GM18511 (cell line): ENCODE data around the gene NODAL.

Source experiments
- ATAC-seq: cut with Tn5 transposase; IDR thresholded peaks from one replicate; pipeline ENCODE4 v1.9.1; 2021; ENCODE audit warnings: mild to moderate bottlenecking, moderate library complexity; ENCODE audit not compliant: unreplicated experiment

NODAL gene

DNA sequence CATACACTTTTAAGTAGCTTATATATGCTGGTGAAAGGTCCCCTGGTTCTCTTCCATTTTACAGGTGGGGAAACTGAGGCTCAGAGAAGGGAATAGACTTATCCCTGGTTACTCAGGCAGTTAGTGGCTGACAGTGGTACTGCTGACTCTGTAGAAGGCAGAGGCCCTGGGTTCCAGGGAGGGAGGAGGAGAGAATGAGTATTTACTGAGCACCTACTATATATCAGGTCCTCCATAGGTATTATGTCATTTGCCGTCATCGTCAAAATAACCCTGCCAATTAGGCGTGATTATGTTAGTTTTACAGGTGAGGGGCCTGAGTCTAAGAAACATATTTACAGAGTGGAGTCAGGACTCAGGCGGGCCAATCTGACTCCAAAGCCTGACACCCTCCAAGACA lies 23.8 kb upstream of the NODAL start:
- ATAC-seq: no peak

DNA sequence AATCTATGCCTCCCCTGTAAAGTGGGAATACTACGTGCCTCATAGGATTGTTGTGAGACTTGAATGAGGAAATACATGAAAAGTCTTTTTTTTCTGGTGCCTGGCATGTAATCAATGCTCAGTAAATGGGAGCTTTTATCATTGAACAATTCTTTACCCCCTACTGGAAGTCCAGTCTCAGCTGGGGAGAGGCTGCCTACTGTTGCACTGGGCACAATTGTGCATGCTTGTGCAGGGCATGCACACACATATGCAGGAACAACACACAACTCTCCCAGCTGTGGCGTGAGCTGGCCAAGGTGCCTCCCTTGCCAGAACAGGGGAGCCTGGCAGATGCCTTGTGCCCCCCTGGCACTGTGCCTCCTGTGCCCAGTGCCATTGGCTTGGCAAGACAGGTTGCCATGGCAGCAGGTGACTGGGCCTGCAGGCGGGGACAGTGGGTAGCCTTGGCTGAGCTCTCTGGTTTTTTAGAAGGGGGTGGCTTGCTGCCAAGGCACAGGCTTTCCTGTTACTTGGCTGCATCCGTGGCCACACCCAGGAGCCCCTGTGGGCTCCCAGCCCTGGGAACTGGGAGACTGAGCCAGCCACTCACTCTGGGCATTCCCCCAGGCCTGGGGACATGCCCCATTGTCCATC lies 21.0 kb upstream of the NODAL start:
- ATAC-seq: no peak

DNA sequence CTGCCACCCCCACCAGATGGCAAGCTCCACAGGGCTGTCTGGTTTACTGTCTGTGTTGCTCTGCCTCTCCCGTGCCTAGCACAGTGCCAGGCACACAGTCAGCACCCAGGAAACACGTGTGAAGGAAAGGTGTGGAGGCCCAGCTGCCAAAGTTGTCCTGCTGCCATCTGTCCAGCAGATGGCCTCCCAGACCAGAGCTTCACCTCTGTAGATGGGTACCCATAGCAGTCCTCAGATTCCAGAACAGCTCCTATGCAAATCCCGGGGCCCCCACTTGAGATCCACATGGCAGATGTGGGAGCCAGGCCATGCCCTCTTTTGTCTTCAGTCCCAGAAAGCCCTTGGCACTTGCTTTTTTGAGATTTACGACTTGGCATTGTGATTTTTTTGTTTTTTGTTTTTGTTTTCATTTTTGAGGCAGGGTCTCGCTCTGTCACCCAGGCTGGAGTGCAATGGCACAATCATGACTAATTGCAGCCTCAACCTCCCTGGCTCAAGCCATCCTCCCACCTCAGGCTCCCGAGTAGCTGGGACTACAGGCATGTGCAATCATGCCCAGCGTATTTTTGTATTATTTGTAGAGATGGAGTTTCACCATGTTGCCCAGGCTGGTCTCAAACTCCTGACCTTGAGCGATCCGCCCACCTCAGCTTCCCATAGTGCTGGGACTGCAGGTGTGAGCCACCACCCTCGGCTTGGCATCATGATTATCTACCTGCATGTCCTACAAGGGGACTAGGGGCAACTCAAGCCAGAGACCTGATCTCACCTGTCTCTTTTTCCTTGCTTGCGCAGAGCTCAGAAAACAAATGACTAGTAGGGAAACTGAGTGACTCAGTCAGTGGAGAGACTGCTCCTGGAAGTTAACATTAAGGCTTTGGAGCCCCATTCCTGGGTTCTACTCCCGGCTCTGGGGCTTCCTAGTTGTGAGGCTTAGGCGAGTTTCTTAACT lies 20.2 kb upstream of the NODAL start:
- no peak for ATAC-seq

- ATAC-seq: no peak
Measured at GRCh38 chr10:70459774-70460490, 18.5 kb upstream of the NODAL start.

GRCh38 chr10:70459061-70459773 lies 17.7 kb upstream of the NODAL start:
- ATAC-seq: no peak

DNA sequence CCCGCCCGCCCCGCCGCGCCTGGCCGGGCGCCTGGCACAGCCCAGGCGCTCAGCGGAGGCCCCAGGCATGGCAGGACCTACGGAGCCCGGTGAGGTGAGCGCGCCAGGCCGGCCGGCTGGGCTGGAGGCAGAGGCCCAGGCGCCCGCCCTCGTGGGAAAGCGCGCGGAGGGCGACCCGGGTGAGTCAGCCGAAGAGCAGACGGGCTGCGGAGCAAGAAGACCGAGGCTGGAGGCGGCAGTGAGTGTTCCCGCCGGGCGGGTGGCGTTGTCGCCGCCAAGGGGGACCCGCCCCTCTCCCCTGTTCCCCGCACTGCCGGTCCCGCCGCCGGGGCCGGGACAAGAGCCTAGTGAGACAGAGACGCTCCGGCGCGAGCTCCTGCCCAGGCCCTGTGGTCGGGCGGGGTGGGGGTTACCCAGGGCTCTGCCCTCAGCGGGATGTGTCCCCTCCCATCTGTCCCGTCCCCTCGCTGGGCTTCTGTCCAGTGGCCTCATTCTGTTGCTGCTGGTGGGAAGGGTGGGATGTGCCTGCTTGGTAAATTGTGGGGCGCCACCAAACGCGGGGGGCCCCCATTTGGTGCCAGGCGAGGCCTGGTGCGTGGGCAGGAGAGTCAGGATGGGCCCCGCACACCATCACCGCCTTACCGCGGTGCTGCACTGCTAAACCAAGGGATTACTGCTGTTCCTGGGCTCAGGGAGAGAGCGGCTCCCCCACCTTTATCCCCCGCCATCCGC lies 17.0 kb upstream of the NODAL start:
- ATAC-seq: no peak

DNA sequence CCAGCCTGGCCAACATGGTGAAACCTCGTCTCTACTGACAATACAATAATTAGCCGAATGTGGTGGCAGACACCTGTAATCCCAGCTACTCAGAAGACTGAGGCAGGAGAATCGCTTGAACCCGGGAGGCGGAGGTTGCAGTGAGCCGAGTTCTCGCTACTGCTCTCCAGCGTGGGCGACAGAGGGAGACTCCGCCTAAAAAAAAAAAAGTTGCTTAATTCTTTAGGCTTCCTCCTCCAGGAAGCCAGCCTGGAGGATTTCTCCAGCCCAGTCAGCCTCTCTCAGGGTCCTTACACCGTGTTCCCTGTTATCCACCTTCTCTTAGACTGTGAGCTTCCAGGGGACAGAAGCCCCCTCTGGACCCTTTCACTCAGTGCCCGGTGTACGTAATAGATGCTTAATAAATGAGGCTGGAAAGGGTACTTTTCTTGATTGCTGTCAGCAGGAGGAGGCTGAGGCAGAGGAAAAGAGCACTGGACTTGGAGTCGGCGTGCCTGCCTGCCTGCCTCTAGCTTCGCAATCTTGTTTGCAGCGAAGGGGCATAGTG lies 16.4 kb upstream of the NODAL start:
- no peak for ATAC-seq

GRCh38 chr10:70456164-70456563 lies 14.7 kb upstream of the NODAL start:
- no peak for ATAC-seq

- no peak for ATAC-seq
Measured at GRCh38 chr10:70455213-70455630, 13.7 kb upstream of the NODAL start.

GRCh38 chr10:70448236-70448635 lies 6.8 kb upstream of the NODAL start:
- ATAC-seq: no peak

- ATAC-seq: no peak
Measured at GRCh38 chr10:70445718-70446657, 4.5 kb upstream of the NODAL start.

DNA sequence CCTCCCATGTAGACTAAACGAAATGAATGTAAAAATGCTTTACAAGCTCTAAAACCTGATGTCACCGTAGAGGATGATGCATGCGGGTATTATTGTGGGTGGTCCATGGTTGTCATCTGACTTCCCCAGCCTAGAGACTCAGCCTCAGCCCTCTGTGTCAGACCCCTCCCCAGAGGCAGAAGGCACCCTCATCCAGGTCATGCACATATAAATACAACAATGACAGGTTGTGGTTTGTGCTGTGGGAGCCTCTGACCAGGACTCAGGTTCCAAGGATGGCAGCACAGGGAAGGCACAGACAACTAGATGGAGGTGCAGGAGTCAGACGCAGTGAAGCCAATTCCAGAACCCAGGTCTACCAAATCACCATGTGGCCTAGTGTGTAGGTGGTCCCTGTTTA lies 3.3 kb upstream of the NODAL start:
- no peak for ATAC-seq

- ATAC-seq: no peak
Measured at GRCh38 chr10:70442332-70442988, 979 bp upstream of the NODAL start.

- no peak for ATAC-seq
Measured at GRCh38 chr10:70441895-70442309, 421 bp upstream of the NODAL start.

DNA sequence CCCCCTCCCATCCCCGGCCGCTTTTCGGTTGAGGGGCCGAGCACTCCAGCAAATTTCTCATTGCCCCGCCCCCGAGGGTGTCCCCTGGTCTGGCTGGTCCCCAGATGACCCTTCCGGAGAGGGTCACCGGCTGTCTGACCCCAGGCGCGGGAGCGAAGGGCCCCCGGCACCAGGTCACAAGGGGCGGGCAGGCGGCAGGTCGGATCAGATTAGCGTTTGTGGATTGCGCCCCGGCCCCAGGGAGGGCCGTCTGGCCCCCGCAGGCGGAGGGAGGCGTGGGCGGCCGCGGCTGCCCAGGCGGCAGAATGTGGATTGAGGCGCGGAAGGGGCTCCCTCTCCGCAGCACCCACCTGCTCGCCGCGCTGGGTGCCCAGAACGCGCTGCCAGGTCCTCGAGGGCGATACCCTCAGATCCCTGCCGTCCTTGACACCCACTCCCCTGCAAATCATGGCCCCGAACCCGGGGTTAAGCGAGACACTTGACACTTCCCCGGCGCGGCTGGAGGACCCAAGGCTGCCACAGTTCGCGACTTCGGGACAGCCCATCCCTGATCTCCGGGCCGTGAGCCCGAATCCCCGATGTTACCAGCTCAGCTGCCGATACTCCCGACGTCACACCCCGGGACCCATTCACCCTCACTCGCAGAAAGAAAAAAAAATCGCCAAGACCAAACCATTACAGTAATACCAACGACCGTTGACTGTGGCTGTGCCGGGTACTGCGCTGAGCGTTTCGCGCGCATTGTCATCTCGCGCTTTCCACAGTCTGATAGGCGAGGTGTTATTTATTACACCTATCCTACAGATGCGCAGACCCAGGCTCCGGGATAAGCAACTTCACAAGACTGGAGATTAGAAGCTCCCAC lies 953 bp downstream of the NODAL start:
- ATAC-seq: no peak

DNA sequence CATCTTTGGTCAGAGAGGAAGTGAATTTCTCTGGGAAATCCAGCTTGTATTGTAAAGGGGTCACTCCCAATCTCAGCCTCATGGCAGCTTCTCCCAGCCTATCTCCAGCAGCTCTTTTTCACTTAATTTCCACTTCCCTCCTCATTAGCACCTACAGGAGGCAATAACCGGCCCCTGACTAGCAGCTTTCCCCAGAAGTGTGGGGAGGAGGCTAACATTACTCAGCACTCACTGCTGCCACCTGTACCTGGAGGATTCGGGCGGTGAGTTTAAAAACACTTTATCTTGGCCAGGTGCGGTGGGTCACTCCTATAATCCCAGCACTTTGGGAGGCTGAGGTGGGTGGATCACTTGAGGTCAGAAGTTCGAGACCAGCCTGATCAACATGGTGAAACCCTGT lies 3.8 kb downstream of the NODAL start:
- ATAC-seq: no peak
